Ovary (tissue), 3 donors: ENCODE results near the gene CRTC3.

ENCODE experiments used
- CTCF ChIP-seq, 3 donors: fragments of 450-650 bp in 2 of 3; fragments of 200-600 bp in 1 of 3; IDR thresholded peaks; one replicate each; pipeline versions ENCODE4 v1.5.1 to v1.8.0; 2016 to 2022; ENCODE audit warnings: antibody characterized with exemption in 3 of 3, mild to moderate bottlenecking in 1 of 3
- EP300 ChIP-seq: sonication (generic); formaldehyde crosslinking; IDR thresholded peaks from one replicate; pipeline ENCODE4 v1.6.1; 2017; ENCODE audit warnings: antibody characterized with exemption
- POLR2A ChIP-seq: fragments of 450-650 bp; IDR thresholded peaks from one replicate; pipeline ENCODE4 v1.6.1; 2017; ENCODE audit warnings: antibody characterized with exemption, mild to moderate bottlenecking, moderate library complexity
- donor health status: DM: no; HTN: no; CAD: no.

DNA sequence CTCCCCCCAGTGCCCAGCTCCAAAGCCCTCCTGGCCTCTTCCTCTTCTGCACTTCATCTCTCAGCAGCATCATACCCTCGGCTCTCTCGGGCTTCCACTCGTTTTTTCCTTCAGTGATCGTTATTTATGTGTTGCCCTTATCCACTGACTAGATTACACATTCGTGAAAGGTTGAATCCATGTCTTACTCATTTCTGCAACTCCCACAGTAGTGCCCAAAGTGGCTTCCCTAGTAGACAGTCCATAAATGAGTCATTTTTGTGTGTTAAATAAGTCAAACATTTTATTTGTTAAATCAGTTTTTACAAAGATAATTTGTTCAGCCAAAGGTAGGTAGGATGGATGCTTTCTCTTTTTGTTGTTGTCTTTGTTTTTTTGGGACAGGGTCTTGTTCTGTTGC lies 87.4 kb downstream of the CRTC3 start:
- TF ChIP-seq CTCF (IDR thresholded peaks at IDR 0.05) (no peak), POLR2A (no peak), EP300 (no peak)
